Liver (tissue), 9 donors: ENCODE data around the gene ABCA3. TPM values are rescaled to one million over a fixed set of nuclear protein-coding genes. Genes with fewer than 3 reads are reported as not detected.

Experiments used
- DNase-seq: peaks from one replicate; pipeline ENCODE4 v3.0.0-alpha.2; 2017; ENCODE audit warnings: low spot score
- H3K27ac ChIP-seq, 2 donors: one replicate each; pipeline ENCODE4 v1.7.0; 2013; ENCODE audit warnings: inconsistent platforms in 2 of 2, low read length in 2 of 2, control low read depth in 1 of 2, low read depth in 1 of 2, mild to moderate bottlenecking in 1 of 2
- H3K27me3 ChIP-seq, 4 donors: one replicate each; pipeline versions ENCODE4 v1.6.1 to v1.7.0; 2013; ENCODE audit warnings: low read length in 3 of 4, inconsistent platforms in 1 of 4, mild to moderate bottlenecking in 1 of 4, moderate library complexity in 1 of 4; ENCODE audit not compliant: control insufficient read depth in 4 of 4, insufficient read depth in 4 of 4
- H3K36me3 ChIP-seq, 4 donors: one replicate each; pipeline versions ENCODE4 v1.6.1 to v1.7.0; 2013; ENCODE audit warnings: low read length in 3 of 4, mild to moderate bottlenecking in 3 of 4, low read depth in 1 of 4, moderate library complexity in 1 of 4; ENCODE audit not compliant: control insufficient read depth in 4 of 4, insufficient read depth in 3 of 4
- H3K4me1 ChIP-seq, 4 donors: one replicate each; pipeline versions ENCODE4 v1.6.1 to v1.7.0; 2013; ENCODE audit warnings: low read length in 3 of 4, mild to moderate bottlenecking in 3 of 4, moderate library complexity in 1 of 4; ENCODE audit not compliant: control insufficient read depth in 4 of 4, insufficient read depth in 4 of 4
- H3K4me3 ChIP-seq, 3 donors: one replicate each; pipeline versions ENCODE4 v1.6.1 to v1.7.0; 2013; ENCODE audit warnings: low read length in 3 of 3, control low read depth in 1 of 3, low read depth in 1 of 3, mild to moderate bottlenecking in 1 of 3
- H3K9ac ChIP-seq, 2 donors: one replicate each; pipeline ENCODE4 v1.7.0; 2013; ENCODE audit warnings: low read length in 2 of 2, mild to moderate bottlenecking in 2 of 2, moderate library complexity in 2 of 2, control low read depth in 1 of 2, low read depth in 1 of 2
- H3K9me3 ChIP-seq, 4 donors: one replicate each; pipeline versions ENCODE4 v1.6.1 to v1.7.0; 2013; ENCODE audit warnings: low read length in 3 of 4; ENCODE audit not compliant: control insufficient read depth in 4 of 4
- EGR1 ChIP-seq, 2 donors: IDR thresholded peaks; 2 replicates each; pipeline ENCODE4 v1.6.1; 2016 to 2018; ENCODE audit warnings: antibody characterized with exemption in 2 of 2, low read depth in 2 of 2
- FOXA1 ChIP-seq: IDR thresholded peaks from 2 replicates; pipeline ENCODE4 v1.6.1; 2016; ENCODE audit warnings: antibody characterized with exemption
- FOXA2 ChIP-seq: IDR thresholded peaks from 2 replicates; pipeline ENCODE4 v1.6.1; 2016; ENCODE audit warnings: antibody characterized with exemption
- GABPA ChIP-seq, 2 donors: IDR thresholded peaks in 1 of 2; conservative IDR thresholded peaks in 1 of 2; 2 replicates each; pipeline ENCODE4 v1.6.1; 2016; ENCODE audit warnings: antibody characterized with exemption in 2 of 2, mild to moderate bottlenecking in 1 of 2, moderate library complexity in 1 of 2
- HNF4A ChIP-seq, 2 donors: conservative IDR thresholded peaks; 2 replicates each; pipeline ENCODE4 v1.6.1; 2016; ENCODE audit warnings: antibody characterized with exemption in 2 of 2, mild to moderate bottlenecking in 2 of 2
- HNF4G ChIP-seq: IDR thresholded peaks from 2 replicates; pipeline ENCODE4 v1.6.1; 2016; ENCODE audit warnings: antibody characterized with exemption
- JUND ChIP-seq, 2 donors: IDR thresholded peaks; 2 replicates each; pipeline ENCODE4 v1.6.1; 2016; ENCODE audit warnings: antibody characterized with exemption in 2 of 2
- NR2F2 ChIP-seq: IDR thresholded peaks from 2 replicates; pipeline ENCODE4 v1.6.1; 2016; ENCODE audit warnings: antibody characterized with exemption
- RAD21 ChIP-seq, 2 donors: IDR thresholded peaks; 2 replicates each; pipeline ENCODE4 v1.6.1; 2016; ENCODE audit warnings: antibody characterized with exemption in 2 of 2, mild to moderate bottlenecking in 2 of 2
- RXRA ChIP-seq, 2 donors: IDR thresholded peaks; 2 replicates each; pipeline ENCODE4 v1.6.1; 2017 to 2018; ENCODE audit warnings: antibody characterized with exemption in 2 of 2, mild to moderate bottlenecking in 1 of 2
- SP1 ChIP-seq: IDR thresholded peaks from 2 replicates; pipeline ENCODE4 v1.6.1; 2018; ENCODE audit warnings: antibody characterized with exemption, mild to moderate bottlenecking
- TAF1 ChIP-seq: conservative IDR thresholded peaks from 2 replicates; pipeline ENCODE4 v1.6.1; 2016; ENCODE audit warnings: antibody characterized with exemption, mild to moderate bottlenecking
- YY1 ChIP-seq: IDR thresholded peaks from 2 replicates; pipeline ENCODE4 v1.6.1; 2016; ENCODE audit warnings: antibody characterized with exemption, mild to moderate bottlenecking
- WGBS: extraction: QIAGEN DNeasy Blood & Tissue Kit; methylation state at CpG from one replicate; pipeline ENCODE4 v1.1.7; 2013; 5-methylcytosine and 5-hydroxymethylcytosine counted together
- polyA plus RNA-seq, 2 donors: library from polyadenylated mRNA; stranded (reverse) in 1 of 2; unstranded in 1 of 2; fragments of 200-250 nt in 1 of 2; fragments of >200 nt in 1 of 2; fragmentation: Nextera tagmentation in 1 of 2; extraction: Ambion mirVana in 1 of 2; gene quantifications; one replicate each; pipeline versions ENCODE4 v1.2.1 to v1.2.3, GENCODE V29; 2013 to 2015
- total RNA-seq, 2 donors: library from RNA; depleted of rRNA; stranded (reverse); fragments of >200 nt; gene quantifications; one replicate each; pipeline ENCODE4 v1.2.3, GENCODE V29; 2014
- TF ChIP-seq, protein P1 (sequence below): IDR thresholded peaks from 2 replicates; pipeline ENCODE4 v1.6.1; 2016; ENCODE audit warnings: antibody characterized with exemption
- TF ChIP-seq, protein P2 (sequence below): IDR thresholded peaks from 2 replicates; pipeline ENCODE4 v1.6.1; 2016; ENCODE audit warnings: antibody characterized with exemption
- TF ChIP-seq, protein P3 (sequence below): fragments of 150-350 bp; IDR thresholded peaks from 2 replicates; pipeline ENCODE4 v1.5.1; 2017; ENCODE audit warnings: improper control_type of control experiment, low read depth, low read length; ENCODE audit not compliant: missing input control
- TF ChIP-seq, protein P4 (sequence below): IDR thresholded peaks from 2 replicates; pipeline ENCODE4 v1.6.1; 2016; ENCODE audit warnings: antibody characterized with exemption, mild to moderate bottlenecking
- TF ChIP-seq, protein P5 (sequence below): IDR thresholded peaks from 2 replicates; pipeline ENCODE4 v1.6.1; 2016; ENCODE audit warnings: antibody characterized with exemption
- donor health status: healthy.
- donor health status: healthy.
- donor health status: healthy.
- donor health status: healthy.
- donor health status: healthy.

Gene ABCA3
- total and polyA plus RNA-seq, 4 donors, result 0.47 to 1.1 (median 0.77) TPM

DNA sequence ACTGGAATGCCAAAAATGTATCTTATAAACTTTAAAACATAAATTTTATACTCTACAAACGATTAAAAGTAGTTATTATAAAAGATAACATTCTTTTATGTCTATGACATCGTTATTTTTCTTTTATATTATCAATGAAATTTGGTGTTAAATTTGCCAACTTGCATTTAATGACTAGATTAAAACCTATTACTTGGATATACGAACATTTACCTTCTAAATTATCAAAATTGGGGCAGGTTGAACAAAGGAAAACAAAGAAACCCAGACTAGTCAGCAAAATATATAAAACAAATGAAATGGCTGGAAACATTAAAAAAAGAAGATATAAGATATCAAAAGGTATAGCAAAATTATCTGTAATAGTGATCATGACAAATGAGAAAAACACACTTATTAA, 34.1 kb upstream of the ABCA3 start:
- Histone ChIP-seq H3K4me1 (no peaks in the 10 kb centered on the region), H3K4me3 (no peak overlapping the region), H3K9ac (no peak overlapping the region), H3K36me3 (no peaks in the 10 kb centered on the region), H3K9me3 (no peaks in the 10 kb centered on the region), H3K27me3 (no peaks in the 10 kb centered on the region), H3K27ac (no peak overlapping the region)
- no peak for DNase-seq
- TF ChIP-seq RAD21 (IDR thresholded peaks at IDR 0.05) (no peak), SP1 (no peak), YY1 (no peak), EGR1 (IDR thresholded peaks at IDR 0.05; ENCODE audit: low read depth in 2 of 2) (no peak), FOXA2 (no peak), GABPA (IDR thresholded peaks at IDR 0.05 in 1 of 2, conservative IDR thresholded peaks at IDR 0.05 in 1 of 2) (no peak), NR2F2 (no peak), TAF1 (no peak), HNF4A (conservative IDR thresholded peaks at IDR 0.05) (no peak), JUND (IDR thresholded peaks at IDR 0.05) (no peak), RXRA (IDR thresholded peaks at IDR 0.05) (no peak), HNF4G (no peak), FOXA1 (no peak)
- TF ChIP-seq, protein P1, sequence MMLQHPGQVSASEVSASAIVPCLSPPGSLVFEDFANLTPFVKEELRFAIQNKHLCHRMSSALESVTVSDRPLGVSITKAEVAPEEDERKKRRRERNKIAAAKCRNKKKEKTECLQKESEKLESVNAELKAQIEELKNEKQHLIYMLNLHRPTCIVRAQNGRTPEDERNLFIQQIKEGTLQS, result no peak
- TF ChIP-seq, protein P2, sequence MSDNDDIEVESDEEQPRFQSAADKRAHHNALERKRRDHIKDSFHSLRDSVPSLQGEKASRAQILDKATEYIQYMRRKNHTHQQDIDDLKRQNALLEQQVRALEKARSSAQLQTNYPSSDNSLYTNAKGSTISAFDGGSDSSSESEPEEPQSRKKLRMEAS, result no peak
- TF ChIP-seq, protein P3, sequence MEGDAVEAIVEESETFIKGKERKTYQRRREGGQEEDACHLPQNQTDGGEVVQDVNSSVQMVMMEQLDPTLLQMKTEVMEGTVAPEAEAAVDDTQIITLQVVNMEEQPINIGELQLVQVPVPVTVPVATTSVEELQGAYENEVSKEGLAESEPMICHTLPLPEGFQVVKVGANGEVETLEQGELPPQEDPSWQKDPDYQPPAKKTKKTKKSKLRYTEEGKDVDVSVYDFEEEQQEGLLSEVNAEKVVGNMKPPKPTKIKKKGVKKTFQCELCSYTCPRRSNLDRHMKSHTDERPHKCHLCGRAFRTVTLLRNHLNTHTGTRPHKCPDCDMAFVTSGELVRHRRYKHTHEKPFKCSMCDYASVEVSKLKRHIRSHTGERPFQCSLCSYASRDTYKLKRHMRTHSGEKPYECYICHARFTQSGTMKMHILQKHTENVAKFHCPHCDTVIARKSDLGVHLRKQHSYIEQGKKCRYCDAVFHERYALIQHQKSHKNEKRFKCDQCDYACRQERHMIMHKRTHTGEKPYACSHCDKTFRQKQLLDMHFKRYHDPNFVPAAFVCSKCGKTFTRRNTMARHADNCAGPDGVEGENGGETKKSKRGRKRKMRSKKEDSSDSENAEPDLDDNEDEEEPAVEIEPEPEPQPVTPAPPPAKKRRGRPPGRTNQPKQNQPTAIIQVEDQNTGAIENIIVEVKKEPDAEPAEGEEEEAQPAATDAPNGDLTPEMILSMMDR, result no peak
- TF ChIP-seq, protein P4, sequence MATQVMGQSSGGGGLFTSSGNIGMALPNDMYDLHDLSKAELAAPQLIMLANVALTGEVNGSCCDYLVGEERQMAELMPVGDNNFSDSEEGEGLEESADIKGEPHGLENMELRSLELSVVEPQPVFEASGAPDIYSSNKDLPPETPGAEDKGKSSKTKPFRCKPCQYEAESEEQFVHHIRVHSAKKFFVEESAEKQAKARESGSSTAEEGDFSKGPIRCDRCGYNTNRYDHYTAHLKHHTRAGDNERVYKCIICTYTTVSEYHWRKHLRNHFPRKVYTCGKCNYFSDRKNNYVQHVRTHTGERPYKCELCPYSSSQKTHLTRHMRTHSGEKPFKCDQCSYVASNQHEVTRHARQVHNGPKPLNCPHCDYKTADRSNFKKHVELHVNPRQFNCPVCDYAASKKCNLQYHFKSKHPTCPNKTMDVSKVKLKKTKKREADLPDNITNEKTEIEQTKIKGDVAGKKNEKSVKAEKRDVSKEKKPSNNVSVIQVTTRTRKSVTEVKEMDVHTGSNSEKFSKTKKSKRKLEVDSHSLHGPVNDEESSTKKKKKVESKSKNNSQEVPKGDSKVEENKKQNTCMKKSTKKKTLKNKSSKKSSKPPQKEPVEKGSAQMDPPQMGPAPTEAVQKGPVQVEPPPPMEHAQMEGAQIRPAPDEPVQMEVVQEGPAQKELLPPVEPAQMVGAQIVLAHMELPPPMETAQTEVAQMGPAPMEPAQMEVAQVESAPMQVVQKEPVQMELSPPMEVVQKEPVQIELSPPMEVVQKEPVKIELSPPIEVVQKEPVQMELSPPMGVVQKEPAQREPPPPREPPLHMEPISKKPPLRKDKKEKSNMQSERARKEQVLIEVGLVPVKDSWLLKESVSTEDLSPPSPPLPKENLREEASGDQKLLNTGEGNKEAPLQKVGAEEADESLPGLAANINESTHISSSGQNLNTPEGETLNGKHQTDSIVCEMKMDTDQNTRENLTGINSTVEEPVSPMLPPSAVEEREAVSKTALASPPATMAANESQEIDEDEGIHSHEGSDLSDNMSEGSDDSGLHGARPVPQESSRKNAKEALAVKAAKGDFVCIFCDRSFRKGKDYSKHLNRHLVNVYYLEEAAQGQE, result no peak
- TF ChIP-seq, protein P5, sequence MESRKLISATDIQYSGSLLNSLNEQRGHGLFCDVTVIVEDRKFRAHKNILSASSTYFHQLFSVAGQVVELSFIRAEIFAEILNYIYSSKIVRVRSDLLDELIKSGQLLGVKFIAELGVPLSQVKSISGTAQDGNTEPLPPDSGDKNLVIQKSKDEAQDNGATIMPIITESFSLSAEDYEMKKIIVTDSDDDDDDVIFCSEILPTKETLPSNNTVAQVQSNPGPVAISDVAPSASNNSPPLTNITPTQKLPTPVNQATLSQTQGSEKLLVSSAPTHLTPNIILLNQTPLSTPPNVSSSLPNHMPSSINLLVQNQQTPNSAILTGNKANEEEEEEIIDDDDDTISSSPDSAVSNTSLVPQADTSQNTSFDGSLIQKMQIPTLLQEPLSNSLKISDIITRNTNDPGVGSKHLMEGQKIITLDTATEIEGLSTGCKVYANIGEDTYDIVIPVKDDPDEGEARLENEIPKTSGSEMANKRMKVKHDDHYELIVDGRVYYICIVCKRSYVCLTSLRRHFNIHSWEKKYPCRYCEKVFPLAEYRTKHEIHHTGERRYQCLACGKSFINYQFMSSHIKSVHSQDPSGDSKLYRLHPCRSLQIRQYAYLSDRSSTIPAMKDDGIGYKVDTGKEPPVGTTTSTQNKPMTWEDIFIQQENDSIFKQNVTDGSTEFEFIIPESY, result no peak
- WGBS, result 52% methylated on average over 3 of the region's 3 CpGs
